GM18508 (cell line): ENCODE results near the gene CARNS1.
"Not testable (repeated sequence)": the region's sequence is repeated elsewhere in the genome, so short reads cannot be mapped to it uniquely, and the experiment has no call there.

Experiments used
- ATAC-seq: cut with Tn5 transposase; IDR thresholded peaks from one replicate; pipeline ENCODE4 v1.9.1; 2021; ENCODE audit warnings: moderate number of reproducible peaks; ENCODE audit not compliant: insufficient read depth, unreplicated experiment

The CARNS1 gene

GRCh38 chr11:67396587-67397389 is 18.7 kb upstream of the CARNS1 start:
- no peak for ATAC-seq

- ATAC-seq, result no peak
Measured at GRCh38 chr11:67397536-67397935, 17.9 kb upstream of the CARNS1 start.

GRCh38 chr11:67397986-67398660 is 17.4 kb upstream of the CARNS1 start:
- ATAC-seq, result no peak

- ATAC-seq, result no peak
Measured at GRCh38 chr11:67398661-67399563, 16.6 kb upstream of the CARNS1 start.

GRCh38 chr11:67400251-67400941 is 15.1 kb upstream of the CARNS1 start:
- no peak for ATAC-seq

- ATAC-seq, result no peak
Measured at GRCh38 chr11:67400942-67401494, 14.5 kb upstream of the CARNS1 start.

- ATAC-seq, result no peak
Measured at GRCh38 chr11:67401495-67402191, 13.8 kb upstream of the CARNS1 start, which contains the start of gene PPP1CA. Gene PPP1CA (minus strand): TSS chr11:67401858. CDS start chr11:67401782, 76 bp downstream.

GRCh38 chr11:67402192-67402839 is 13.2 kb upstream of the CARNS1 start:
- not testable (repeated sequence) for ATAC-seq

- not testable (repeated sequence) for ATAC-seq
Measured at GRCh38 chr11:67403085-67403484, 12.4 kb upstream of the CARNS1 start.

- ATAC-seq, result no peak
Measured at GRCh38 chr11:67404515-67405195, 10.8 kb upstream of the CARNS1 start.

GRCh38 chr11:67405196-67405567 is 10.3 kb upstream of the CARNS1 start:
- ATAC-seq, result no peak

- no peak for ATAC-seq
Measured at GRCh38 chr11:67405688-67406339, 9.7 kb upstream of the CARNS1 start.

GRCh38 chr11:67406420-67406968 is 9.0 kb upstream of the CARNS1 start:
- ATAC-seq, result no peak

- no peak for ATAC-seq
Measured at GRCh38 chr11:67406969-67407687, 8.3 kb upstream of the CARNS1 start.

- no peak for ATAC-seq
Measured at GRCh38 chr11:67407688-67408163, 7.8 kb upstream of the CARNS1 start.

- ATAC-seq, result no peak
Measured at GRCh38 chr11:67408437-67409200, 6.9 kb upstream of the CARNS1 start.
